T-helper 1 cell treated with Interleukin-12 subunit alpha and Interleukin-12 subunit beta and Interleukin-4 antibody, amounts not matched to agents 30 ng/mL and 1 ng/mL, for 36 hours (primary cell): ENCODE results near the gene FANCE. TPM values are rescaled to one million over a fixed set of nuclear protein-coding genes. Genes with fewer than 3 reads are reported as not detected.
"Not testable (repeated sequence)": the region's sequence is repeated elsewhere in the genome, so short reads cannot be mapped to it uniquely, and the experiment has no call there.

ENCODE experiments used
- intact Hi-C: fragments of 100-400 bp; cut with micrococcal nuclease; formaldehyde crosslinking; loops from one replicate; pipeline ENCODE4 v1.15.1; 2024
- total RNA-seq: library from RNA; stranded (reverse); gene quantifications from 2 replicates; pipeline ENCODE4 v1.2.3, GENCODE V29; 2022

The FANCE gene
- total RNA-seq, 1 donor from 2014 or later: 13.0 TPM

DNA sequence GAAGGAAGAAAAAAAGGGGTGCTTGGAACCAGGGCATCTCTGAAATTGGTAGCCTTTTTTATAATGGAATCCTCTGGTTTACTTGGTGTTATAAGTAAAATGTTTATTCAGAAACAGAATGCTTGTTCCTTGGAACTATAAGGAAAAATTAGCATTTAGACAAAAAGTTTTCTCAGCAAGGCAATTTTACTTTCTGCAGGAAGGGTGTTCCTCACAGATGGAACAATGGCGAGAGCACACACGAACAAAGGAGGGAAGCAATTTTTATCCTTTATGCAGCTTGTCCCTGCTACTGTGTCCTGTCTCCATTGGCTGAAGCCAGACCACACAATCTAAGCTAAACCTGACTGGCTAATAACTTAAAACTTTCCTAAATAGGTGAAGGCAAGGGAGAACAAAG is 22.7 kb upstream of the FANCE start:
- intact Hi-C loops: no loop called here

DNA sequence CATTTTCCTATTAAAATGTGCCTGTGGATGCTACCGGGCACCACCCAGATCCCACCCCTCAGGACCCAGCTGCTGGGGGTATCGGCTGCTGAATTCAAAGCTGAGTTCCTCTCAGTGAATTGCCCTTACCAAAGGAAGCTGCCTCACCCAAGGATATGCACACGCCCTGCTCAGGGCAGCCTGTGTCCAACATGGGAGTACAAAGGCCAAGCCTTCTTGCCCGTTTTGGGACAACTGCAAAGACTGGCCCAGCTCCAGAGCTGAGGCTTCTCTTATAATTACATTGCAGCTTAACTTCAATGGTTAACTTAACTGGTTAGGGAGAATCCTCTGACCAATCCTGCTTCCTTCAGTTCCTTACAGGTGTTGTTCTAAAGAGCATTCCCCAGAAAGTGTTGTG is 19.8 kb upstream of the FANCE start:
- intact Hi-C loops: no loop called here

DNA sequence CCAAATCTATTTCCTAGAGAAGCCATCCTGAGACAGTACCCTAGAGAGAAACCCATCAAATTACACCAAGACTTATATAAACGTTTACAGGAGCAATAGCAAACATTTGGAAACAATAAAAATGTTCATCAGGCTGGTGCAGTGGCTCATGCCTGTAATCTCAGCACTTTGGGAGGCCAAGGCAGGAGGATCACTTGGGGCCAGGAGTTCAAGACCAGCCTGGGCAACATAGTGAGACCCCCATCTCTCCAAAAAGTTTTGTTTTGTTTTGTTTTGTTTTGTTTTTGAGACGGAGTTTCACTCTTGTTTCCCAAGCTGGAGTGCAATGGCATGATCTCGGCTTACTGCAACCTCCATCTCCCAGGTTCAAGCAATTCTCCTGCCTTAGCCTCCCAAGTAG is 19.4 kb upstream of the FANCE start:
- intact Hi-C loops: not testable (repeated sequence)

DNA sequence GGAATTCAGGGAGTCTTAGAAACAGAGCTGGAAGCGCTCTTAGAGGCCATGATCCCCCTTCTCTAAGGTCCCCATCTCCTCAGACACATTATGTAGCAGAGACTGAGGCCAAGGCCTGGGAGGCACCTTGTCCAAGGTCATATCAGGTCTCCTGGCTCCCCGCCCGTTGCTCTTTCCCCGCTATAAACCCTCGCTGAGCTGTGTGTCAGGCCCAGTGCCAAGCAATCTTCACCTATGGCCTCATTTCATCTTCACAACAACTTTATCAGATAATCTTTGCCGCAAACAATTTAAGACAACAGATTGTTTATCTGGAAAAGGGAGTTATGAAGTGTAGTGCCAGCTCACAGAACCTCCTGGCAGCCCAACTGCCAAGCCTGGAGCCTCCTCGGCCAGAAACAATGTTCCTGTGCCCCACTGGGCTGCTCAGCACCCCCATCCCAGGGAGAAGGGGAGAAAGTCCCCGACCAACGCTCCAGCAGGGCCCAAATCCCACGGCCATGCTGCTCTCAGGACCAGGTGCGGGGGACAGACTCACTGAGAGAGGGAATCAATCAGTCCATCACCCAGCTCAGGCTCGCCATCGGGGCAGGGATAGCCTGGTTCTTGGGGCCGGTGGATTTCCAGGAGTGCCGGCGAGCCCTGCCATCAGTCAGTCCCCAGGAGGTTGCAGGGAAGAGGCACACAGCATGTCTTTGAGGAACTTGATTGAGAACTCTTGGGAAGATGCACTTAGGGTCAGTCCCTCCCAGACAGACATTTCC is 16.9 kb upstream of the FANCE start:
- intact Hi-C loops: no loop called here

DNA sequence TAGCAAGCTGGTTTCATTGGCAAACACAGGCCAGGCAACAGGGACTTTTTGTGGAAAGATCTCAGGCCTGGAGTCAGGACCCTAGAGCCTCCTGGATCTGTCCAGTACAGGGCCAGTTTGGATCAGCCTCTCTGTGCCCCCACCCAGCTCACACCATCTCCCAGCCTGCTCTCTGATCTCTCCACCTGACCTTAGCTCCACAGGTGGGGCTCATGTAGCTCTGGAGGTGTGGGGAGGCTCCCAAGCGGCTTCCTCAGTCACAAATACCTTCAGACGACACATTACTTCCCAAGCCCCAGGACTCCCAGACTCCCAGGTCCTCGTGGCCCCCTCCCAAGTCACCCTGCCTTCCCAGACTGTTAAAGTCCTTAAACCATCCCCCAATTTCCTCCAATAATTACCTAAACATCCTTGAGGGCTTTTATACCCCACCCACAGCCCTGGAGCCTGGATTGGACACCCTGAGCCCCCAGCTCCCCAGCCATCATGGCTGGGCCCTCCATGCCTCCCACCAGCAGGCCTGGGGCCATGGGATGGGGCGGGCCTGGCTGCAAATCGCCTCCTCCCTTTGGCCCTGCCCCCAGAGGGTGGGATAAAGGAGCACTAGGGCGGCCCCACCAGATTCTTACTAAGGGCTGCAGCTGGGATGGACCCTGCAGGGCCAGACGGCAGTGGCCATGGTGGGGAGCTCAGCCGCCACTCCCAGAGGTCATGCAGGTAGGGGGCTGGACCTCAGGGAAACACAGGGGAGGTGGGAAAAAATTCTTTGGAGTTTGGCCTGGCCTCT is 15.9 kb upstream of the FANCE start:
- intact Hi-C loops: no loop called here

DNA sequence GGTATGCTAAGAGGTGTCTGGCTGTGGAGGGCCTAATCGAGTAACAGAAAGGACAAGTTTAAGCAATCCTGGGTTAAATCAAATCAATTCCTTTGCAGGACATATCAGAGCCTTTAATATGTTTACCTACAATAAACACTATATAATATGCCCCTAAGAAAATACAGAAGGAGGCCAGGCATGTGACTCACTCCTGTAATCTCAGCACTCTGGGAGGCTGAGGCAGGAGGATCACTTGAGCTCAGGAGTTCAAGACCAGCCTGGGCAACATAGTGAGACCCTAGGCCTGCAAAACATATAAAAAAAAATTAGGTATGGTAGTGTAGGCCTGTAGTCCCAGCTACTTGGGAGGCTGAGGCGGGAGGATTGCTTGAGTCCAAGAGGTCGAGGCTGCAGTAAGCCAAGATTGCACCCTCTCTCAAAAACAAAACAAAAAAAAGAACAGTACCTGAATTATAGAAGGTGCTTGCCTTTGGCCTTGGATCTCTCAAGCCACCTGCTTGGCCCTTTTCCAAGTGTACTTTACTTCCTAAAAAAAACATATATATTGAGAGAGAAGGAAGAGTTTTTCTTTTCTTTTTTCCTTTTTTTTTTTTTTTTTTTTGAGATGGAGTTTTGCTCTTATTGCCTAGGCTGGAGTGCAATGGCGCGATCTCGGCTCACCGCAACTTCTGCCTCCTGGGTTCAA is 13.6 kb upstream of the FANCE start:
- intact Hi-C loops: not testable (repeated sequence)

DNA sequence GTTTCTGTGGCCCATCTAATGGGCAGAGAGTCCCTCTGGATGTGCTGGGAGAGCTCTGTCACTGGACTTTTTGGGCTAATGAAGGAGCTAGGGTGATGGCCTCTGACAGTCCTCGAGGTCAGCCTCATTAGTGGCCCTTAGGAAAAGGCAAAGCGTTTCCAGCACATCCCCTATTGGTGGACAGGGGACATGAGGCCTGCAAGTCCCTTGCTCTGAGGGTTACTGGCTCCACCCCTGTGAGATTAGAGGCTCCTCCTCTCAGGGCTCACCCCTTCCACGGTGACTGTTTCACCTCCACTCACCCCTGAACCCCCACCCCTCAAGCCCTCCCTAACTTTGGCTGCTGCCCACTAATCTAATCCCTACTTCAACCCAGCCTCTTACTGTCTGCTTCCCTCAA is 12.8 kb upstream of the FANCE start:
- intact Hi-C loops: no loop called here

DNA sequence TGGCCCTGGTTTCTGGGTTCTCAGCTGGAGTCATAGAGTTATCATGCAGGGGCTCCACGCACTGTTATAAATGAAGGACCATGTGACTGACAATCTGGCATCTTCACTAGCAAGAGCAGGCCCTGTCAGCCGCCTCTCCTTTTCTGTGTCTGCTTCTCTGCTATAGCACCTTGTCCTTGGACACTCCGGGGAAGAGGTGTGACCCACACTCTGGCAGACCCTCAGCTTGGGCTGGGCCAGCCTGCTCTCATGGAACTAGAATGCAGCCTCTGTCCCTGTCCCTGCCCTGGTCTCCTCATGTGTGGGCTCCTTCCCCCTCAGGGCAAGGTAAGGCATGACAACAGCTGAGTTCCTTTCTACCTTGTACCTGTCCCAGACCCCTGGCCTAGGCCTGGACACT is 10.9 kb upstream of the FANCE start:
- intact Hi-C loops: no loop called here

DNA sequence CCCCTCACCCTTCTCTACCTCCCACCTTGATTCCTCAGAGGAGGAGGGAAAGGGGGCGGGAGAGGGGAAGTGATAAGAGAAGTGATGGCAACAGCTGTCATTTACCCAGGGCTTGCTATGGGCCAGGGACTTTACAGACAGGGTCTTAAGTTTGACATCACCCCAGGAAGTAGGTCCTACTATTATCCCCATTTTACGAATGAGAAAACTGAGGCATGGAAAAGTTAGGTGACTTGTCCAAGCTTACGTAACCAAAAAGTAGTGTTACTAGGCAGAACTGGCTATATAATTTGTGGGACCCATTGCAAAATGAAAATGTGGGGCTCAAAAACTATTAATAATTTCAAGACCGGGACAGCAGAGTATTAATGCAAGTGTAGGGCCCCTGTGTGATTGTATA is 10.5 kb upstream of the FANCE start:
- intact Hi-C loops: no loop called here

DNA sequence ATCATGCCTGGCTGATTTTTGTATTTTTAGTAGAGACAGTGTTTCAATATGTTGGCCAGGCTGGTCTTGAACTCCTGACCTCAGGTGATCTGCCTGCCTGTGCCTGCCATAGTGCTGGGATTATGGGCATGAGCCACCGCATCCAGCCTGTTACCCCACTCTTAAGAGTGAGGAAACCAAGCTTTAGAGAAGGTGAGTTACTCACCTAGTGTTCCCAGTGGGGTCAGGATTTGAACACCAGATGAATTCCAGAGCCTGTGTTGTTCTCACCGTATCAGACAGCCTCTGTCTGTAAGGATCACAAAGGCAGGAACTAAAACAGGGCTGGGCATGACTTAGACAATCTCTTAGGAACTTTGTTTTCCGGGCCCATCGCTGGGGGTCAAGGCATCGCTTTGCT is 9.4 kb upstream of the FANCE start:
- intact Hi-C loops: no loop called here

DNA sequence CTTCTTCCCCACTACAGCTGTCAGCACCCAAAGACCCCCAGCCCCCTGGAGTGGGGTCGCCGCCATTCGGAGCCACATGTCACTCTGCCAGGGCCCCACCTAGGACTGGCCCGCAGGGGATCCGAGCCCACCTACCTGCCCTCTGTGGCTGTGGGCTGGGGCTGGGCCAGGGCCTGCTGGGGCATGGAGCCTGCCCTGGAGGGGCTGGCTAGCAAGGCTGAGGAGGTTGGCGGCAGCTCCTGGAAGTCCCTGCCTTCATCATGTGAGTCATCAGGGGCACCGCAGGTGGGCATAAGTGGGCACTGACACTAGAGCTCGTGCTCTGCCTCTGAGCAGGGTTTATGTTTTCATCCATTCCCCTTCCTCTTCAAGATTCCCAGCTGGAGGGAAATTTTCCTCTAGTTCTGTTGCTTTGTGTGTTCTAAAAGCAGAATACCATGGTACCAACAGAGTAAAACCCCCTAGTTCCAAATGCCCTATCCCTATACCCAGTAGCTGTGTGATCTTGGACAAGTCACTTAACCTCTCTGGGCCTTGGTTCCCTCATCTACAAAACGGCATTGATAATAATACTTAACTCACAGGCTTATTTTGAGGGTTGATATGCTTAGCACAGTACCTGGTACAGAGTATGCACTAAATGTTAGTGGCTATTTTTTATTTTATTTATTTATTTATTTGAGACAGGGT is 8.7 kb upstream of the FANCE start:
- intact Hi-C loops: no loop called here

DNA sequence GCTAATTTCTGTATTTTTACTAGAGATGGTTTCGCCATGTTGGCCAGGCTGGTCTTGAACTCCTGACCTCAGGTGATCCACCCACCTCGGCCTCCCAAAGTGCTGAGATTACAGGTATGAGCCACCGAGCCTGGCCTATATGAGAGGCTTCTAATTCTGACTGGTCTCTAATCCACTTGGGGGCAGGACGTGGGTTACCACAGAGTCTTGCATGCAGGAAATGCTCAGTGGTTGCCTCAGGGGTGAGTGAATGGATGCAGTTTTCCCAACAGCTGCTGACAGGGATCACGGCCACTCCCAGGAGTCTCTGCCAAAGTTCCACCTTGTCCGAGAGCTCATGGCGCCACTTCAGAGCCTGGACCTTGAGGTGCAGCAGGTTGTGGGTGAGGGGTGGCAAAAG is 6.4 kb upstream of the FANCE start:
- intact Hi-C loops: no loop called here

DNA sequence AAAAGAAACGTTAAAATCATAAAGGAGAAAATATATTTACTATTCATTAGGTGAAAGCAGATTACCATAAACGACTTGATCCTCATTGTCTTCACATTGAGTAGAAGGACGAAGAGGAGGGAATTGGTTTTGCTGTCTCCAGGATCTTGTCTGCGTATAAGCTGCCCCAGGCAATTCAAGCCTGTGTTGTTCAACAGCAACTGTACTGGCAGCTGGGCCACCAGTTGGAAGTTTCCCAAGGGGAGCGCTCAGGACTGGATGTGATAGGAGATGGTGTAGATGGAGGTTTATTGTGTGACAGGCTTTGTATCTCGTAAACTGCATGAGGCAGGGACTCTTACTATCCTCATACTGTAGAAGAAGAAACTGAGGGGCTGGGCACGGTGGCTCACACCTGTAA is 3.9 kb upstream of the FANCE start:
- intact Hi-C loops: no loop called here

DNA sequence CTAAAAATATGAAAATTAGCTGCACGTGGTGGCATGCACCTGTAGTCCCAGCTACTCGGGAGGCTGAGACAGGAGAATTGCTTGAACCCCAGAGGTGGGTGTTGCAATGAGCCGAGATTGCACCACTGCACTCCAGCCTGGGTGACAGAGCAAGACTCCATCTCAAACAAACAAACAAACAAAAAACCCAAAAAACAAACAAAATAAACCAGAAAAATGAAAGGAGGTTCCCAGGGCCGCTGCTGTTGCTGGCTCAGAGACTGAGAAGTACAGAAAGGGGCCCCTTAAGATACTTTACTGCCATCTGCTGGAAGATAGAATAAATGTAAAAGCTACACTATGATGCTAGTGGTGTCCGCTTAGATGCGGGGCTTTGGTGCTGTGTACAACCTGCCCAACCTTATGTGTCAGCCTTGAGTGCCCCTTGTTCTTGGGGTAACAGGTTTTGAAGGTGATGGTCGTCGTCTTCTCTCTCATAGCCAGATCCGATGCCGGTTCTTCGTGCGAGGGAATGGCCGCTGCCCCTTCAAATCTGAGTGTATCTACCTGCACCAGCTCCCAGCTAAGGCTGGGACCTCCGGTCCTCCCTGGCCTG is 2.8 kb upstream of the FANCE start:
- intact Hi-C loops: loop anchor here (1.0 kb wide), 4 partner anchors 30 to 152 kb away; partner anchors contain the start of genes DEF6 and PPARD

DNA sequence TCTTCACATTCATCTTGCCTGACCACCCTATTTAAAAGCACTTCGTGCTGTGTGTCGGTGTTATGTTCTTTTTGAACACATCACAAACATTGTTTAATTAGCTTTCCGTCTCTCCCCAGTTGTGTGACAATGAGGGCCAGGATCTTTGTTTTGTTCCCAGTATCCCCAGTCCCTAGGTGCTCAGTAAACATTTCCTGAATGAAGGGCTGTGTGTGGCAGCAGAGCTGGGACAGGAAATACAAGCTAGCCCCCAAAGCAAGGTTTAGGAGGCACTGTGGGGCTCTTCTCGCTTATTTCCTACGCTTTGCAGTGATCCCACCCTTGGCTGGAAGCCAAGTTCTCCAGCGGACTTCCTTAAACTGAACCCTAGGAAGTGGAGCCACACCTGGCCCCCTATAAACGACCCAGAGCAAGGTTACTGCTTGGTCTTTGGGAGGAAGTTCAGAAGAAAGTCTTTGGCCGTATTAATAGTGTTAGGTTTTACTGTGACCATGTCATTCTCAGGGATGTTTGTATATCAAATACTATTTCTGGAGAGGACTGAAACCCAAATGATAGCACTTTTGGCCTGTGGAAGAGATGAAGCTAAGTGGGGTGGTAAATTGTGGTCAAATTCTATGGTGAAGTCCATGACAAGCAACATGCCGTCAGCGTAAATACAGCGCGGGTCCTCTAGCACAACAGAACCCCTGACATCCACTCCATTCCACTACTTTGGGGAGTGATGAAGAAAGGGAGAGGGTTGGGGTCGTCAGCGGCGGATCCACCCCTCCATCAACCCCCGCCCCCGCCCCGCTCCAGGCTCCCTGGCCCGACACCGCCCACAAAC is 570 bp upstream of the FANCE start:
- intact Hi-C loops: loop anchor here (1.0 kb wide), 3 partner anchors 17 to 192 kb away; partner anchors contain the start of genes RPL10A, TEAD3 and ZNF76

DNA sequence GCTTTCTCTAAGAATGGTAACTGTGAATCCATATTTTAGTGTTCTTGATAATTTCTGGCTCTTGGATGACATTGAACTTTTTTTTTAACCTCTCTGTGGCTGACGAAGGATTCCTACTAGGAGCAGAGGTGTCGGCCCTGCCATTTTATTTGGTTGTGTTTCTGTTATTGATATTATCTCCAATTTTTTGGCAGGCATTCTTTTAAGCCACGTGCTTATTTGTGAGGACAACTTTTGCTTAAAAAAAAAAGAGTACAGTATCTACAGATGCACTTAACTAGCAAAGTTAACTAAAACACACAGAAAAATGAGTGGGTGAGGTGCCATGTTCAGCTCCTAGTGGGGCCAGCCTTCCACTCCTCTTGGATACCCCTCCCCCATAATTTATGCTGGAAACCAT is 1.1 kb downstream of the FANCE start:
- intact Hi-C loops: no loop called here

DNA sequence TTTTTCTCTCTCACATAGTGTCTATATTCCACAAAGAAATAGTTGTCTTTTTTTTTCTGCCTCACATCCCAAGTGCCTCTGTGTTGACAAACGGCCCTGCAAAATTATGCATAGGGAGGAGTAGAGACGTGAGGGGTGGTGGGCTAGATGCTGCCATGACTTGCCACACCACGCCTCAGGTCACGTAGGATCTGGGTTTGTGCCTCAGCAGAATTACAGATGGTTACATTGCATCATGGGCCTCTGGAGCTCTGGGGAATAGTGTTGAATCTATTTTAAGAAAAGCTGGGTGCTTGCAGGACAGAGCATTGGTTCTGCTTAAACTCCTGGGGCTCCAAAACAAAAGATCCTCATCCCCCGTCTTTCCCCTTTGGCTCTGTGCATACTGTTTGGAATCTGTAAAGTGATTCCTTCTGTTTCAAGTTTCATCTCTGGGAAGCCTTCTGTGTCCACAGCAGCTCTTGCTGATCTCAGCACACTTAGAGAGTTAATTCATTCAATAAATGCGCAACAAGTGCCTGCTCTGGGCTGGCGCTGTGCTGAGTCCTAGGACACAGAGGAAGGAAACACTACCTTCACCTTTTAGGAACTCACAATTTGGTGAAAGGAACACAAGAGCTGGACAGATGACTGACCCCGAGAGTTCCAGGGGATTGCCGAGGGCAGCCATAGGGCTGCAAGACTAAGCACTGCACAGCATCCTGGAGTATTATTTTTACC is 2.4 kb downstream of the FANCE start:
- intact Hi-C loops: no loop called here

DNA sequence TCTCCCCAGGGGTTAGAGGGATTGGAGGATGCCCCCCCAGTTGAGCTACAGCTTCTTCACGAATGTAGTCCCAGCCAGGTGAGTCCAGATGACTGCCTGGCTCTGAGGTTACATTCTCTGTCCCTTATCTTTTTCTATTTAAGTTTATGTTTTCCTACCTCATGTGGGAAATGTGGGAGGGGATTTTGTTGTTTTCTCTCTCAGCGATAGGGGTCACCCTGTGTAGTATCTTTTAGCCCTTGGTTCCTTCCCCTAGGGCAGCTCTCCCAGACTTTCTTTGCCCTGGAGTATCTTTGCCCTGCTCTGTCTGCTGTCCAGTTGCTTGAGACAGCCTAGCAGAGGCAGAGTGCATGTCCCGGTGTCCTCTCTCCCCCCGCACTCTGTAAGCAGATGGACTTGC is 5.8 kb downstream of the FANCE start:
- intact Hi-C loops: no loop called here

DNA sequence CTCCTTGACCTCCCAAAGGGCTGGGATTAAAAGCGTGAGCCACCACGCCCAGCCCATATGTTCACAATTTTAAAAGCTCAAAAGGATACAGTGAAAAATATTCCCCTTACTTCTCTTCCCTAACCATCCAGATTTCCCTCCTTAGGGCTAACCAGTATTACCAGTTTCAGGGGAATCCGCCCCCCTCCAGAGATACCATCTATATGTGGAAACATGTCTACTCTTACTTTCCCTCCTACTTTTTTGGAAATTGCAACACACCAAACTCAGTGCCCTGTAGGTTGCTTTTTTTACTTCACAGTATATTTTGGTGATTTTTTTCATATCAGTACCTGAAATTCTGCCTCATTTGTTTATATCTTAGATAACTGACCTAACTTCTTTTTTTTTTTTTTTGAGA is 9.1 kb downstream of the FANCE start:
- intact Hi-C loops: no loop called here

DNA sequence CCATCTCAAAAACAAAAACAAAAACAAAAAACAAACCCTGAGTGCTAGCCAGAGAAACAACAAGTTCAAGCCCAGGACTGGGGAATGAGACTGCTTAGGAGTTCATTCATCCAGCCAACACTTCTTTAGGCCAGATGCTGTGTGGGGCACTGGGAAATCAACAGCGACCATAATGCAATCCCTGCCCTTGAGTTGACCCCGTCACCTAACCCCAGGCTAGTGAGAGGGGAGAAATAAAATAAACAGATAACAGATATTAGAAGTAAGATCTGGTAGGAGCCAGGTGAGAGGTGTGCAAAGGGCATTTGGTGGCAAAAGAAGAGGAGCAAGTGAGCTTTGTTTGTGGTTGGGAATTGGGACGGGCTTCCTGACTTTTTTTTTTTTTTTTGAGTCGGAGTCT is 11.2 kb downstream of the FANCE start:
- intact Hi-C loops: no loop called here
